Epithelial cell of esophagus (primary cell): ENCODE measurements around the gene PPP1R12B.

Experiments used
- DNase-seq: peaks from one replicate; pipeline ENCODE4 v3.0.0; 2010; ENCODE audit warnings: low read depth
- H3K4me3 ChIP-seq: 2 replicates; pipeline ENCODE4 v1.5.1; 2011; ENCODE audit warnings: mild to moderate bottlenecking, low read length, control low read depth
- TF ChIP-seq, protein P1 (sequence below): IDR thresholded peaks from 2 replicates; pipeline ENCODE4 v1.5.1; 2011; ENCODE audit warnings: low read depth, mild to moderate bottlenecking, low read length, control low read depth, inconsistent platforms; ENCODE audit not compliant: insufficient read depth; ENCODE audit errors: missing control alignments

PPP1R12B gene

GRCh38 chr1:202590126-202590525 is 241.6 kb downstream of the PPP1R12B start:
- TF ChIP-seq, protein P1, sequence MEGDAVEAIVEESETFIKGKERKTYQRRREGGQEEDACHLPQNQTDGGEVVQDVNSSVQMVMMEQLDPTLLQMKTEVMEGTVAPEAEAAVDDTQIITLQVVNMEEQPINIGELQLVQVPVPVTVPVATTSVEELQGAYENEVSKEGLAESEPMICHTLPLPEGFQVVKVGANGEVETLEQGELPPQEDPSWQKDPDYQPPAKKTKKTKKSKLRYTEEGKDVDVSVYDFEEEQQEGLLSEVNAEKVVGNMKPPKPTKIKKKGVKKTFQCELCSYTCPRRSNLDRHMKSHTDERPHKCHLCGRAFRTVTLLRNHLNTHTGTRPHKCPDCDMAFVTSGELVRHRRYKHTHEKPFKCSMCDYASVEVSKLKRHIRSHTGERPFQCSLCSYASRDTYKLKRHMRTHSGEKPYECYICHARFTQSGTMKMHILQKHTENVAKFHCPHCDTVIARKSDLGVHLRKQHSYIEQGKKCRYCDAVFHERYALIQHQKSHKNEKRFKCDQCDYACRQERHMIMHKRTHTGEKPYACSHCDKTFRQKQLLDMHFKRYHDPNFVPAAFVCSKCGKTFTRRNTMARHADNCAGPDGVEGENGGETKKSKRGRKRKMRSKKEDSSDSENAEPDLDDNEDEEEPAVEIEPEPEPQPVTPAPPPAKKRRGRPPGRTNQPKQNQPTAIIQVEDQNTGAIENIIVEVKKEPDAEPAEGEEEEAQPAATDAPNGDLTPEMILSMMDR = no peak
- H3K4me3 ChIP-seq = no peak overlapping the region
- no peak for DNase-seq

DNA sequence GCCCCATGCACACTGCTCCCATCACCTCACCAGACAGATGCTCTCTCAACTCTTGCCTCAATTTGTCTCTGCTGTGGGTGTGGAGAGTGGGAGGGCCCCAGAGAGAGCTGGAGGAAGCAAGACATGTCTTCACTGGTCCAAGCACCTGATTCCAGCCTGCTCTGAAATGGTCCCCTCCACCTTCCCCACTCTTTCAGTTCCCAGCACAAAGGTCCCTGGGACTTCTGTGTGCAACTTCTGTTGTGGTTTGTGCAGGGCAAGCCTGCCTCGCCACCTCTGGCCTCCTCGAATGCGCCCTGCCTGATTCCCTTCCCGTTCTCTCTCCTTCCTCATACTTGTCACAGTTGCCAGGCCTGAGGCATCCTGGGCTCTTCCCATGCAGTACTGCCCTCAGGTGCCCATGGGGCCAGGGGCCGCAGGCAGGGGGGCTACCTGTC is 242.5 kb downstream of the PPP1R12B start:
- no peak overlapping the region for H3K4me3 ChIP-seq
- DNase-seq = peak; percentile 80
- TF ChIP-seq, protein P1 = no peak

- no peak overlapping the region for H3K4me3 ChIP-seq
- TF ChIP-seq, protein P1 = no peak
- no peak for DNase-seq
Measured at GRCh38 chr1:202591515-202591914, 243.0 kb downstream of the PPP1R12B start.

DNA sequence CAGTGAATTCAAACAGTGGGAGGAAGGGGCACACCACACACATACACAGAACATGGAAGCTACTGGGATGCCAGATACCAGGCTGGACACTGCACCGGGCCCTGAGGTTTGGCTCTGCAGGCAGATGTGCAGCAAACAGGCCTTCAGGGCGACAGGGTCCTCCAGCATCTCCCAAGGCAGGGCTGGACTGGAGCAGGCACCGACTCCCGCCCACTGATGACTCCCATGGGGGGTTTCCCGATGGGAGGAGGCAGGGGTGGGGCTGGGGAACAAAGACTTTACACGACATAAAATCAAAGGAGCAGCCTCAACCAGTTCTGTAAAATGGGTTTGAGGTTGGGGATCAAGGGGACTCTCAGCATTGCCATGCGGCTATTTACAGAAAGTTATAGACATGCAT is 243.6 kb downstream of the PPP1R12B start:
- no peak overlapping the region for H3K4me3 ChIP-seq
- TF ChIP-seq, protein P1 = no peak
- DNase-seq = peak; percentile 54

GRCh38 chr1:202593845-202594244 is 245.3 kb downstream of the PPP1R12B start:
- H3K4me3 ChIP-seq = no peak overlapping the region
- TF ChIP-seq, protein P1 = peak; percentile 41
- peak; percentile 98 for DNase-seq

DNA sequence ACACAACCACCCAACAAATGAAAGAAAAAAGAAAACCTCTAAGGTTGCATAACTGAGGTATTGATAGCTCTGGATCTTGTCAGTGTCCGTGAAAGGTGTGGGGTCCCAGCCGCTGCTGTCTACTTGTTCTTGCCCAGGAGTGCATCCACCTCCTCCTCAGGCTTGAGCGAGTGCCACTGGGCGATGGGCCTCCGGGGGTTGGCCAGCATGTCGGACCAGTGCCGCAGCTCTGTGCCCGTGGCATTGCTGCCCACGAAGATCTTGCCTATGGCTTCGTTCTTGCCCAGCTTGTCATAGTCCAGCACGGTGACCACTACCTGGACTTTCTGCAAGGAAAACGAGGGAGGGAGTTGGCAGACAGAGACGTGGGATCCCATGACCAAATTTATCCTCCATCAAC is 248.1 kb downstream of the PPP1R12B start:
- no peak overlapping the region for H3K4me3 ChIP-seq
- TF ChIP-seq, protein P1 = no peak
- no peak for DNase-seq

DNA sequence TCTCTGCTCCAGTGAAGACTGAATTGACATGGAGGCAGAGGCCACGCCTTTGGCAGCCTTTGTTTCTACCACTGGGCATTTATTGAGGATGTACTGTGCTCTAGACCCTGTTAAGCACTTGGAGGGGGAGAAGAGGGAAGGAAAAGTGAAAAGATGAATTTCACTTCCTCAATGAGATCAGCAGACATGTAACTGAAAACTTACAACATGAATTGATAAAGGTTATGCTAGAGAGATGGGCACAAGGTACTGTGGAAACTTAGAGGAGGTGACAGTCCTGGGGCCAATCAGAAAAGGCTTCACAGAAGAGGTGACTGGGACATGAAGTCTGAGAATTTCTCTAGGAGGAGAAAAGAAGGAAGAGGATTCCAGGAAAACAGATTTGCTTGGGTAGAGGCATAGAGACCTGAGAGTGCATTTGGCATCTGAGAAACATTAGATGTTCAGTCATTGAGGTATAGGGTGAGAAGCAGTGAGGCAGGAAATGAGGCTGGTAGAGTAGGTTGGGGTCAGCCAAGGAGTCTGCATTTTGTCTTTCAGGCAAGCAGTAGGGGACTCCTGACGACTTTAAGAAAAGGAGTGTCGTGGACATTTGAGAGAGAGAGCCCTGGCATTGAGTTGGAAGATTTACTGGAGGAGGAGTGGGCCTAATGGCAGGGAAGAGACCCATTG is 248.7 kb downstream of the PPP1R12B start:
- DNase-seq = no peak
- TF ChIP-seq, protein P1 = no peak
- H3K4me3 ChIP-seq = no peak overlapping the region
